HG03045 (cell line): ENCODE measurements around the gene CENPN.

Experiments used
- ATAC-seq: cut with Tn5 transposase; IDR thresholded peaks from one replicate; pipeline ENCODE4 v1.9.1; 2021; ENCODE audit warnings: mild to moderate bottlenecking, moderate library complexity; ENCODE audit not compliant: unreplicated experiment

The CENPN gene

GRCh38 chr16:81006813-81007695, at the start of gene CENPN, which contains the start of gene CMC2:
Gene CENPN, plus strand, starts transcription at chr16:81007214. Its CDS starts 4,726 bp downstream, at chr16:81011940.
Gene CMC2, minus strand, starts transcription at chr16:81006885. Its CDS starts 9,491 bp downstream, at chr16:80997394.
- ATAC-seq = peak; percentile 83

- ATAC-seq = no peak
These were observed 48.7 kb upstream of the CENPN start for GRCh38 chr16:80958284-80958683.

- no peak for ATAC-seq
These were observed 44.1 kb upstream of the CENPN start for GRCh38 chr16:80962879-80963278.

GRCh38 chr16:80964351-80964750, 42.7 kb upstream of the CENPN start:
- no peak for ATAC-seq

- ATAC-seq = no peak
These were observed 40.4 kb upstream of the CENPN start for GRCh38 chr16:80966617-80967016.

DNA sequence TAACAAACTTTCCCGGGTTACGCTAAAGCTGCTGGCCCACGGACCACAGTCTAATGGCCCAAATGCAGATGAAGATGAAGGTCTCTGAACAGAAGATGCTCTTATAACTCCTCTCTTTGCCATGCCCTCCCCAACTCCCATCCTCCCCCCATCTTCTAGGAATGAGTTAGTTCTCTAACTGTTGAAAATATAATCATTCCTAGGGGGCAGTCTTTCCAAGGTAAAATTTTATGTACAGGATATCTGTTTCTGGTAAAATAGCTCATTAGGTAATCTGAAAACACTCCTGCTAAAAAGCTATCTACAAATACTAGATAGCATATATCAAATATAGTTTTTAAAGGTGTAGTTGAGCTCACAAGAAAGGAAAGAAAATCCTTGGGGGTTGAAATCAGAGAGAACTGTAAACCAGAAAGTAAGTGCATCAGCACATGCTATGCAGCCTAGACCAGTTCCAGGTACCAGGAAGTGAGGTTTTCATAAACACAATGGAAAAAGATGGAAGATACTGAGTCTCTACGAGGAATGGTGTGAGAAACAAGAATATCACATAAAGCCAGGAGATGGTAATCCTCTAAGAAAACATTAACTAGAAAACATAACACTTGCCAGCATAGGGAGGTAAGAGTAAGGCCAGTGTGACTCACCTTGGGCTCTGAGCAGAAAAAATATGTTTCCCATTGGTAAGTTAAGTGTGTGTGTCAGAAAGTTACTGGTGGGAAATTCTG, 38.5 kb upstream of the CENPN start:
- no peak for ATAC-seq

- no peak for ATAC-seq
These were observed 37.9 kb upstream of the CENPN start for GRCh38 chr16:80969114-80969484.

GRCh38 chr16:80971819-80972218, 35.2 kb upstream of the CENPN start:
- ATAC-seq = no peak

DNA sequence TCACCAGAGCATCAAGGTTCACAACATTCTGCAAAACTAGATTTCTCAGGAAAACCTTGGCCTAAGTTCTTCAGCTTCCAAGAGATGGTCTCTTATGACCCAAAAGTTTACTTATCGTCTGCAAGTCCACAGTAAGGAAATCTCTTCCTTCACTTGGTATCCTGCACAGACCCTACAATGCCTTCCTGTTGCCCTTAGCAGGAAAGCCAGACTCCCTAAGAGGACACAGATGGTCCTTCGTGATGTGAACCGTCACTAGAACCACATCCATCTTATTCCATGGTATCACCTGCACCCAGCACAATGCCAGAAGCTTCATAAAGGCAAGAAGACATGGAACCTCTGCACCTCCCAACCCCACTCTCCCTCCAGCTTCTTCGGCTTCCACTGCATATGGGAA, 34.4 kb upstream of the CENPN start:
- no peak for ATAC-seq

- ATAC-seq = no peak
These were observed 33.0 kb upstream of the CENPN start for GRCh38 chr16:80973991-80974390.

DNA sequence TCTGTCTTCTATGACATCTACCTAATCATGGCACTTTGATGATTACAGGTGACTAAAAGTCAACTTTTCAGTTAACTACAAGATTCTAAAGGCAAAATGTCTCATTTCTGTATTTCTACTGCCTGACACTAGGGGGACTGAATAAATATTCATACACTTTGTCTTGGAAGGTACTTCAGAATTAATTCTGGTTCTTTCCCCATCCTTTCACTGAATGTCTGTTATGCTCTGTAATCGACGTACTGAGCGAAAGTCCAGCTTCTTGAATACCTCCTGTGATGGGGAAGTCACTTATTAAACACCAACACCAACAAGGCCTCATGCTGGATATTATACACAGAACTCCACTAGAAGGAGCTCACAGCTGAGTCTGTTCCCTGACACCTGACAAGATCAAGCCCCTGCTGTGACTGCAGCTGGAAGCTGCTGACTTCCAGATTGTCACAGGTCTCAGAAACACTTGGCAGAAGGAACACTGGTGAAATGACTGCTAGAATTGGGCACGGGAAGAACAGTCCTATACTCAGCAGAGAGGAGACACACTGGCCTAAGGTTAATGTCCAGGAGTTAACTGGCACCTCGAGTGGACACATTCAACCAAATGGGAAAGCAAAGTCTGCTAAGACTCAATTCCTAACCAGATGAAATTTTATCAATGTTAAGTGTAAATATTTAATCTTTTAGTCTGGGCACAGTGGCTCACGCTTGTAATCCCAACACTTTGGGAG, 32.2 kb upstream of the CENPN start:
- no peak for ATAC-seq

DNA sequence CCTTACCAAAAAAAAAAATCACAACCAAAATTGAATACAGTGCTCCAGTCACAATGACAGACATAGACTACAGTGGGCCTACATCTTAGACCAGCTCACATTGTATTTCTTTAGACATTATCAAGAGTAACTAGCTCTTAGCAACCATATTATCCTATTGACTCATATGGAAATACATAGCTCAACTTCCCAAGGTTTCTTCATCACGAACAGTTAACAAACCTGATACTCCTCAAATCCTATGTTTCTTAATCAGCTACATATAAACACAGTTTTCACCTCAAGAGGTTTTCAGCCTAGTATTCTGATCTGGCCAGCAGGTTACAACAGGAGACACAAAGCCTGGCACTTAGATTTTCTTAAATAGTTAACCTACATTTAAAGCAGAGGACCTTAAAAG, 30.1 kb upstream of the CENPN start:
- ATAC-seq = no peak

DNA sequence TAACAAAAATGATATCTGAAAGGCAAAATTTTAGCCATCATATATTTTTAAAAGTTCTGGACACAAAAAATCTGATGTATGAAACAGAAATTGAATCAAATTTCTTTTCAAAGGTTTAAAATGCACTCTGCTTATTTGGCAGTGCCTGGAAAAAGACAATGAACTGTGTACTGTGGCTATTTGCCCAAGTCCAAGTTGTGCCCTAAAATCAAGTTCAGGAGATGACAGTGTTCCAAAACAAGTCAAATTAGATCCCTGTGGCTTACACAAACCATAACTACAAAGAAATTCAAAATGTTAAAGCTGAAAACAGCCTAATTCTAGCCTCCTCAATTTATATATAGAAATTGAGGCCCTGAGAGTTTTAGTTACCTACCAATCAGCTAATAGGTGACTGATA, 25.9 kb upstream of the CENPN start:
- ATAC-seq = no peak

GRCh38 chr16:80982646-80983045, 24.4 kb upstream of the CENPN start:
- no peak for ATAC-seq

DNA sequence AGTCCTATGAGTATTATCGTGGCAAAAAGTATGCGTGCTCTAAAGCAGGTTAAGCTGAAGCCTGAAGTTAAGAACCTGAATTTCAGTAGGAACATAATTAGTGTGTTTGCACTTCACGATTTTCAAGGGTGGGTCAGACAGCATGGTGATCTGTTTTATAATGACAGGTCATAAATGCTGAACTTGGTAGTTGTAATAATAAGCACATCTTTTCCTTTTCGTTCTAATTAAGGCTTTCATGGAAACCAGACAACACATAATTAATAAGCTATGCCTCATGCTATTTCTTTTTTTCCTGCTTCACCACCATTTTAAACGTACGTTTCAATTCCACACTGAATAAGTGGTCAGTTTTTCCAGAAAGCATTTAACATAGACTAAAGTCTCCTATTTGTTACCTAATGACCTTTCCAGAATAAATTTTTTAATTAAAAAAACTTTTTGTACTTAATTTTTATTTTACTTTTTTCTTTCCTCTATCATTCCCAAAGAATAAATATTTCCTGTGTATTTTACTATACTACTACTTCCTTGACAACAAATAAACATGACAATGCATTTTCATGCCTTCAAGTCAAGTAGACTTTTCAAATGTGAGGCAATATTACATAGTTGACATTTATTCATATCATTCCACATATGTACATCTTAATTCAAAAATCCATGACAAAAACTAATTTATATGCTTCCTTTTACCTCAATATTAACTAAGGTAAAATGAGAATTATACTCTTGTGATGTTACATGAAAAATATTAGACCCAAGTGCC, 22.7 kb upstream of the CENPN start:
- no peak for ATAC-seq

DNA sequence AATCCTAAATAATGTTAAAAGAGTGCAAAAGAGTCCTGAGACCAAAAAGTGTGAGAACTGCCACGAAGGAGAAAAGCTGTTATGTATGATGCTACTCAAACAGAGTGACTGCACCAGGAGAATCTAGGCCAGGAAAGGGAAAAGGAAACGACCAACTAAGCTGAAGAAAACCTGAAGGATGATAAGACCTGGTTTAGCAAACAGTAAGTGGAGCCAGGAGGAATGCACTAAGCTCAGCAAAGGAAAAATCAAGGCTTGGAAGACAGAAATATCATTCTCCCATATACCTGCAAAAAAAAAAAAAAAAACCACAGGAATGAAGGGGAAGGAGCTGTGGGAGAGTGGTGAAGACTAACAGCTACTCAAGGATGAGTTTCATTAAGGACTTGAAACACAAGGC, 21.4 kb upstream of the CENPN start:
- ATAC-seq = no peak

- ATAC-seq = no peak
These were observed 20.5 kb upstream of the CENPN start for GRCh38 chr16:80986557-80986956.

DNA sequence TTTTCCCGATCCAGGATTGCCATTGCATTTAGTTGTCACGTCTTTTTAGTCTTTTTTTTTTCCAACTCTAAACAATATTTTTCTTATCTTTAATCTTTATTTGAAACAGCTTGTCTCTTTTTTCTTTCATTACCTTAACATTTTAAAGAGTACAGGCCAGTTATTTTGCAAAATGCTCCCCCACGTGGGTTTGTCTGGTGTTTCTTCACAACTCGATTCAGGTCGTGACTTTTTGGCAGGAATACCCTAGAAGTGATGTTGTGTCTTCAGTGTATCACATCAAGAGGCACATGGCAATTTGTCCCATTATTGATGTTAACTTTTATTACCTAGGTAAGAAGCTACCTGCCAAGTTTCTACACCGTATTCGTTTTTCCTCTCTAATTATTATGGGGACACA, 18.3 kb upstream of the CENPN start:
- no peak for ATAC-seq

GRCh38 chr16:80989801-80990200, 17.2 kb upstream of the CENPN start:
- ATAC-seq = no peak

- no peak for ATAC-seq
These were observed 16.4 kb upstream of the CENPN start for GRCh38 chr16:80990577-80990976.

GRCh38 chr16:80990978-80991377, 16.0 kb upstream of the CENPN start:
- no peak for ATAC-seq
